NCI-H748 treated with DMSO at 0.1 percent for 48 hours (cell line): ENCODE results near the gene SSBP1.
A peak's percentile ranks its signal among the peaks of the same experiment; 100 is the strongest.
"Not testable (repeated sequence)": the region's sequence is repeated elsewhere in the genome, so short reads cannot be mapped to it uniquely, and the experiment has no call there.

Experiments
- DNase-seq: peaks from one replicate; lab custom pipeline; 2025; lab: John Stamatoyannopoulos, UW

Gene SSBP1

GRCh38 chr7:141737836-141738591, at the start of gene SSBP1:
Gene SSBP1, plus strand, starts transcription at chr7:141738358. Its CDS starts 809 bp downstream, at chr7:141739167.
- DNase-seq = peak; percentile 97

- not testable (repeated sequence) for DNase-seq
Measured at GRCh38 chr7:141689072-141689825, 48.9 kb upstream of the SSBP1 start.

GRCh38 chr7:141691540-141691939, 46.6 kb upstream of the SSBP1 start:
- no peak for DNase-seq

GRCh38 chr7:141691961-141692360, 46.2 kb upstream of the SSBP1 start:
- DNase-seq = no peak

GRCh38 chr7:141693082-141693481, 45.1 kb upstream of the SSBP1 start:
- no peak for DNase-seq

GRCh38 chr7:141695803-141696289, 42.3 kb upstream of the SSBP1 start:
- peak; percentile 29 for DNase-seq

- no peak for DNase-seq
Measured at GRCh38 chr7:141696348-141696747, 41.8 kb upstream of the SSBP1 start.

GRCh38 chr7:141697211-141697871, 40.8 kb upstream of the SSBP1 start:
- no peak for DNase-seq

GRCh38 chr7:141698247-141699015, 39.7 kb upstream of the SSBP1 start:
- DNase-seq = peak; percentile 14

- DNase-seq = no peak
Measured at GRCh38 chr7:141699860-141700259, 38.3 kb upstream of the SSBP1 start.

- DNase-seq = no peak
Measured at GRCh38 chr7:141700296-141700847, 37.8 kb upstream of the SSBP1 start.

GRCh38 chr7:141700848-141701371, 37.2 kb upstream of the SSBP1 start:
- DNase-seq = no peak

- DNase-seq = no peak
Measured at GRCh38 chr7:141701489-141702046, 36.6 kb upstream of the SSBP1 start.

- peak; percentile 39 for DNase-seq
Measured at GRCh38 chr7:141702047-141702567, 36.1 kb upstream of the SSBP1 start, which contains the start of gene DENND11. Gene DENND11, minus strand, starts transcription at chr7:141702166. Its CDS starts 13 bp downstream, at chr7:141702153.

- no peak for DNase-seq
Measured at GRCh38 chr7:141702892-141703291, 35.3 kb upstream of the SSBP1 start.

GRCh38 chr7:141704112-141704511, 34.0 kb upstream of the SSBP1 start:
- DNase-seq = no peak

GRCh38 chr7:141704741-141705140, 33.4 kb upstream of the SSBP1 start:
- no peak for DNase-seq

GRCh38 chr7:141706239-141707064, 31.7 kb upstream of the SSBP1 start:
- DNase-seq = peak; percentile 47

- peak; percentile 87 for DNase-seq
Measured at GRCh38 chr7:141708351-141708750, 29.8 kb upstream of the SSBP1 start, which contains the start of gene WEE2. Gene WEE2, plus strand, starts transcription at chr7:141708353. Its CDS starts 406 bp downstream, at chr7:141708759.
